Stimulated activated CD8-positive, alpha-beta memory T cell treated with anti-CD3 and anti-CD28 coated beads, Interleukin-4, amount 100 ng/mL, for 4 hours (primary cell): ENCODE measurements around the gene SMCO4.
"Not testable (repeated sequence)": the region's sequence is repeated elsewhere in the genome, so short reads cannot be mapped to it uniquely, and the experiment has no call there.

Experiments
- DNase-seq, 2 donors: peaks; one replicate each; pipeline ENCODE4 v3.0.0-alpha.2; 2020; ENCODE audit warnings: low read depth in 2 of 2, low spot score in 1 of 2

Gene SMCO4

GRCh38 chr11:93560199-93560932 is 17.2 kb upstream of the SMCO4 start:
- no peak for DNase-seq

GRCh38 chr11:93559681-93560080 is 16.5 kb upstream of the SMCO4 start:
- DNase-seq = no peak

- no peak for DNase-seq
Observed at GRCh38 chr11:93552874-93553273, 9.7 kb upstream of the SMCO4 start.

GRCh38 chr11:93549976-93550375 is 6.8 kb upstream of the SMCO4 start:
- no peak for DNase-seq

DNA sequence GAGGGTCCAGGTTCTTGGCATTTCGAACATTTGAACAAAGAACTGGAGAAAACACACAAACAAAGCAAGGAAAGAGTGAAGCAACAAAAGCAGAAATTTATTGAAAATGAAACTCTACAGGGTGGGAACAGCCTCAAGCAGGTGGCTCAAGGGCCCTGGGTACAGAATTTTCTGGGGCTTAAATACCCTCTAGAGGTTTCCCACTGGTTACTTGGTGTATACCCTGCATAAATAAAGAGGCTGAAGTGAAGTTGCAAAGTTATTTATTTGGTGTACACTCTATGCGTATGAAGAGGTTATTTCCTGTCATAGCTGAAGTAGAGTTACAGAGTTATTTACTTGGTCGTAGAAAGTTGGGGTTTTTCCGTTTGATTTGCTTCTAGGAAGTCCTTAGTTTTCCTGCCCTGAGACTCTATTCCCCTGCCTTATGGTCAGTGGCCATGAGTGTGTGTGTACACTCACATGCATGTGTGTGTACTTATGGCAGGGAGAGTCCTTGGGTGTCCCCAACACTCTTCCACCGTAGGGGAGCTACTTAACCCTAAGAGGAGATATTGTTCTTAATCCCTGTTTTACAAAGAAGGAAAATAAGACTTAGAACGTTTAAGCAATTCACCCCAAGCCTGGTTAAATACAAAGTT is 5.6 kb upstream of the SMCO4 start:
- DNase-seq = no peak

DNA sequence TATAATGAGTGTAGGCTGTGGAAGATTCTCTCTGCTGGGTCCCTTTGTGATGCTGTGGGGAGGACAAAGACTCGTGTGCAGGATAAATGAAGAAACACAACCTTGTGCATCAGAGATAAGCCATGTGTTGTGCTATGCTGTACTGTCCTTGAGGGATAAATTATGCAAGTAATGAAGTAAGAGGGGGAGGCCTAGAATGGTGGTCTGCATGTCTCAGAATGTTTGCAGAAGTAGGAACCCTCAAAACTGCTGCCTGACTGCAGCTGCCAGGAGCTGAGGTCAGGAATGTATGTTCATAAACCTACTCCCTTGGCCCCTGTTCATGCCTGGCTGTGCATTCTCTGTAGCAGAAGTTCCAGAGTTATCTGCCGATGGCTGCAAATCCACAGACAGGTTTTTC is 4.6 kb upstream of the SMCO4 start:
- no peak for DNase-seq

DNA sequence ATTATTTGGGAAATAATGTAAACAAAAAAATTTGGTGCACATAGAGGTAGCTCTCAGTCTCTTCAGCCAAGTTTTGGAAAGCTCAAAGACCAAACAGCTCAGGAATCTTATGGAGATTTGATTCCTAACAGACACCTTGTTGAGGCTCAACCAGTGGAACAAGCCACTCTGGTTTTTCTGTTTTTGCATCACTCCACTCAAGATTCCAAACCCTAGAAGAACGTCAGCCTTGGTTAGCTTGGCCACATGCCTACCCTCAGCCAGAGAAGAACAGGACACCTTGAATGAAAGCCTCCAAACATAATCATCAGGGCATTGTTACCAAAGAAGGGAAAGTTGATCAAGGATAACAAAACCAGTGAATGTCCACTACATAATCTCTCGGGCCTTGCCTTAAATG is 3.8 kb upstream of the SMCO4 start:
- no peak for DNase-seq

GRCh38 chr11:93545566-93545965 is 2.4 kb upstream of the SMCO4 start:
- DNase-seq = no peak

DNA sequence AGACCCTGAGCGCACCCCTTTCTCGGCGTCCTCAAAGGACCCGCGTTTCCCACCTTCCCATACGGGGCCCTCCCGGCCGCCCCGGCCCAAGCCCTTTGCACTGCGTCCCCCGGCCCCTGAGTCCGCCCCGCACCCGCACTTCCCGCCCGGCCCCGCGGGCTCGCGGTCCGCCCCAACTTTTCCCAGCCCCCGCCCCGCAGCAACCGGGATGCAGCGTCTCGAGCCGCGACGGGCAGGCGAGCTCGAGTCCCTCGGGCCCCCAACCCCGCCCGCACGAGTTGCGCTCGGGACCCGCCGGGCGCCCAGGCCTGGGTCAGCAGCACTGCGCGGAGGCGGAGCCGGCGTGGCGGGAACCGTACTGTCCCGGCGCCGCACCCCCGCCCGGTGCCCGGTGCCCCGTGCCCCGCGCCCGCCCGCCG is 371 bp downstream of the SMCO4 start:
- no peak for DNase-seq

- DNase-seq = no peak
Observed at GRCh38 chr11:93541884-93542810, 1.0 kb downstream of the SMCO4 start.

GRCh38 chr11:93540896-93541553 is 2.2 kb downstream of the SMCO4 start:
- no peak for DNase-seq

GRCh38 chr11:93540337-93540736 is 2.9 kb downstream of the SMCO4 start:
- DNase-seq = no peak

DNA sequence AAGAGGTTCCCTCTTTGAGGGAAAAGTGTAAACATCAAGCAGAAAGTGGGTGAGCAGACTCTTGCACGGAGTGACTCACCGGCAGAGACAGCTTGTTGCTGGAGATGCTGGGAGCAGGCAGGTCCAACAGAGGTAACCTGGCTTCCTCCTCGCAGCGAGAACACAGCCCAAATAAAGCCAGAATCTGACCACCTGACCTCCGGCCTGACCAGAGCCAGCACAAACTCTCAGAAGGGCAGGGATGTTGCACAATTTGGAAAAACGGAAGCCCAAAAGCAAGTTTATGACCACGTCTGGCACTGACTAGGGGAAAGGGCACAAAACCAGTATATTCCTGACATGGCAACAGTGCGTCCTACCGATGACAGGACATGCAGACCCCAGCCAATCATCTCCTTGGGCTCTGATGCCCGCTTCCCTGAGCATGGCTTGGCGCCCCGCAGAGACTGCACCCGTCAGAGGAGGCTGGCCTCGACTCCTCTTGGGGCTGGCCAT is 5.4 kb downstream of the SMCO4 start:
- no peak for DNase-seq

DNA sequence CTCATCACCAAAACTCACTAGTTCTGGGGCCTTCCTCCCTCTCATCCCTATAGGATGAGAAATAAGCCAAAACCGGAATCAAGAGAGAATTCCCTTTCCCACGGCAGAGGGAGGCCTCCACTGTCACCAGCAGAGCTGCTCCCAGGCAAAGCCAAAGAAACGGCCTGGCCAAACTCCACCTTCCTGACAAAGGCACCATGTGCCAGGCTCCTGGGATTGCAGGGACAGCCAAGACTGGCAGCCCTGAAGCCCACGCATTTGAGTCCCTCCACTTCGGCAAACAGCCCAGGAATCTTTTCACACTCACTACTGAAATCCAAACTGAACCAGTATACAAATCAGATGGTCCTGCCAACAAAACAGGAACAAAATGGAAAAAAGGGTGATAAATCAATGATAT is 6.1 kb downstream of the SMCO4 start:
- no peak for DNase-seq

DNA sequence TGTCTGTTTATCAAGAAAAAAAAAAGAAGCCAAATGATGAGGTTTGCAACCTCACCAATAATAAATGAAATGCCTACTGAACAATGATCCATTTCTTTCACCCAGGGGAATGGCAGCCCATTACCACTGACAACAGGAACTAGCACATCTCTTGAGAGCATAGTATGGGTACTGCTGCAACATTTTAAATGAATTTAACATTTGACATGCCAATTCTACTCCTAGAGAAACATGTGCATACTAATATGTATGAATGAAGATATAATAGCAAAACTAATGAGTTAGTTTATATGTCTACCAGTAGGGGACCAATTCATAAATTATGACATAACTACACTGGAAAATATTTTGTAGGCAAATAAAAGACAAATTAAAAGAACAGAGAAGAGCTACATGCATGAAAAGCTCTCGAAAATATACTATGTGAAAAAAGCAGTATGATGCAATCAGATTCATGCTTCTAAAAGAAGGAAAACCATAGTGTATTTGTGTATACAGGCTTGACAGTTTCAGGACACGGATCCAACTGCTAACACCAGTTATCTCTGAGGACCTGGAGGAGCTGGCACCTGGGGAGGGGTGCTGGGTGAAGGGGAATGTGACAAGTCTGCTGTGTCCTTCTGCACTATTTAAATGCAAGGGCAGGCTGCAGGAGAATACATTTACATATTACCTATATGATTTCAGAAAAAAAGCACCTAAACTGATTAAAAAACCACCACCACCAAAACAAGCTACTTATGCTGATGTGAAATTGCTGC is 6.9 kb downstream of the SMCO4 start:
- no peak for DNase-seq

- not testable (repeated sequence) for DNase-seq
Observed at GRCh38 chr11:93535578-93535977, 7.6 kb downstream of the SMCO4 start.

GRCh38 chr11:93532806-93533205 is 10.4 kb downstream of the SMCO4 start:
- no peak for DNase-seq

GRCh38 chr11:93532281-93532789 is 10.9 kb downstream of the SMCO4 start:
- DNase-seq = no peak

- no peak for DNase-seq
Observed at GRCh38 chr11:93530468-93530826, 12.7 kb downstream of the SMCO4 start.
